Liver (tissue), 9 donors: Measurements from ENCODE around the gene IFITM10. TPM values are rescaled to one million over a fixed set of nuclear protein-coding genes. Genes with fewer than 3 reads are reported as not detected.

ENCODE experiments used
- DNase-seq: peaks from one replicate; pipeline ENCODE4 v3.0.0-alpha.2; 2017; ENCODE audit warnings: low spot score
- H3K27ac ChIP-seq, 2 donors: one replicate each; pipeline ENCODE4 v1.7.0; 2013; ENCODE audit warnings: inconsistent platforms in 2 of 2, low read length in 2 of 2, control low read depth in 1 of 2, low read depth in 1 of 2, mild to moderate bottlenecking in 1 of 2
- H3K27me3 ChIP-seq, 4 donors: one replicate each; pipeline versions ENCODE4 v1.6.1 to v1.7.0; 2013; ENCODE audit warnings: low read length in 3 of 4, inconsistent platforms in 1 of 4, mild to moderate bottlenecking in 1 of 4, moderate library complexity in 1 of 4; ENCODE audit not compliant: control insufficient read depth in 4 of 4, insufficient read depth in 4 of 4
- H3K36me3 ChIP-seq, 4 donors: one replicate each; pipeline versions ENCODE4 v1.6.1 to v1.7.0; 2013; ENCODE audit warnings: low read length in 3 of 4, mild to moderate bottlenecking in 3 of 4, low read depth in 1 of 4, moderate library complexity in 1 of 4; ENCODE audit not compliant: control insufficient read depth in 4 of 4, insufficient read depth in 3 of 4
- H3K4me1 ChIP-seq, 4 donors: one replicate each; pipeline versions ENCODE4 v1.6.1 to v1.7.0; 2013; ENCODE audit warnings: low read length in 3 of 4, mild to moderate bottlenecking in 3 of 4, moderate library complexity in 1 of 4; ENCODE audit not compliant: control insufficient read depth in 4 of 4, insufficient read depth in 4 of 4
- H3K4me3 ChIP-seq, 3 donors: one replicate each; pipeline versions ENCODE4 v1.6.1 to v1.7.0; 2013; ENCODE audit warnings: low read length in 3 of 3, control low read depth in 1 of 3, low read depth in 1 of 3, mild to moderate bottlenecking in 1 of 3
- H3K9ac ChIP-seq, 2 donors: one replicate each; pipeline ENCODE4 v1.7.0; 2013; ENCODE audit warnings: low read length in 2 of 2, mild to moderate bottlenecking in 2 of 2, moderate library complexity in 2 of 2, control low read depth in 1 of 2, low read depth in 1 of 2
- H3K9me3 ChIP-seq, 4 donors: one replicate each; pipeline versions ENCODE4 v1.6.1 to v1.7.0; 2013; ENCODE audit warnings: low read length in 3 of 4; ENCODE audit not compliant: control insufficient read depth in 4 of 4
- ATF3 ChIP-seq: IDR thresholded peaks from 2 replicates; pipeline ENCODE4 v1.6.1; 2016; ENCODE audit warnings: antibody characterized with exemption
- CTCF ChIP-seq: fragments of 150-350 bp; IDR thresholded peaks from 2 replicates; pipeline ENCODE4 v1.5.1; 2017; ENCODE audit warnings: improper control_type of control experiment, low read depth, low read length; ENCODE audit not compliant: missing input control
- EGR1 ChIP-seq, 2 donors: IDR thresholded peaks; 2 replicates each; pipeline ENCODE4 v1.6.1; 2016 to 2018; ENCODE audit warnings: antibody characterized with exemption in 2 of 2, low read depth in 2 of 2
- FOXA2 ChIP-seq: IDR thresholded peaks from 2 replicates; pipeline ENCODE4 v1.6.1; 2016; ENCODE audit warnings: antibody characterized with exemption
- HNF4A ChIP-seq, 2 donors: conservative IDR thresholded peaks; 2 replicates each; pipeline ENCODE4 v1.6.1; 2016; ENCODE audit warnings: antibody characterized with exemption in 2 of 2, mild to moderate bottlenecking in 2 of 2
- HNF4G ChIP-seq: IDR thresholded peaks from 2 replicates; pipeline ENCODE4 v1.6.1; 2016; ENCODE audit warnings: antibody characterized with exemption
- MAX ChIP-seq: IDR thresholded peaks from 2 replicates; pipeline ENCODE4 v1.6.1; 2016; ENCODE audit warnings: antibody characterized with exemption
- RXRA ChIP-seq, 2 donors: IDR thresholded peaks; 2 replicates each; pipeline ENCODE4 v1.6.1; 2017 to 2018; ENCODE audit warnings: antibody characterized with exemption in 2 of 2, mild to moderate bottlenecking in 1 of 2
- SP1 ChIP-seq: IDR thresholded peaks from 2 replicates; pipeline ENCODE4 v1.6.1; 2018; ENCODE audit warnings: antibody characterized with exemption, mild to moderate bottlenecking
- TAF1 ChIP-seq: conservative IDR thresholded peaks from 2 replicates; pipeline ENCODE4 v1.6.1; 2016; ENCODE audit warnings: antibody characterized with exemption, mild to moderate bottlenecking
- YY1 ChIP-seq: IDR thresholded peaks from 2 replicates; pipeline ENCODE4 v1.6.1; 2016; ENCODE audit warnings: antibody characterized with exemption, mild to moderate bottlenecking
- WGBS: extraction: QIAGEN DNeasy Blood & Tissue Kit; methylation state at CpG from one replicate; pipeline ENCODE4 v1.1.7; 2013; 5-methylcytosine and 5-hydroxymethylcytosine counted together
- polyA plus RNA-seq, 2 donors: library from polyadenylated mRNA; stranded (reverse) in 1 of 2; unstranded in 1 of 2; fragments of 200-250 nt in 1 of 2; fragments of >200 nt in 1 of 2; fragmentation: Nextera tagmentation in 1 of 2; extraction: Ambion mirVana in 1 of 2; gene quantifications; one replicate each; pipeline versions ENCODE4 v1.2.1 to v1.2.3, GENCODE V29; 2013 to 2015
- total RNA-seq, 2 donors: library from RNA; depleted of rRNA; stranded (reverse); fragments of >200 nt; gene quantifications; one replicate each; pipeline ENCODE4 v1.2.3, GENCODE V29; 2014
- donor health status: healthy.
- donor health status: healthy.
- donor health status: healthy.
- donor health status: healthy.
- donor health status: healthy.

IFITM10 gene
- total and polyA plus RNA-seq, 4 donors: 0.14 to 8.5 (median 1.8) TPM

GRCh38 chr11:1738380-1738779 lies 12.0 kb downstream of the IFITM10 start:
- Histone ChIP-seq H3K9ac (no peak overlapping the region), H3K27me3 (peaks cover 0 to 2% (median 0%) of the 10 kb centered on the region in 4 donors), H3K4me3 (no peak overlapping the region), H3K36me3 (no peaks in the 10 kb centered on the region), H3K4me1 (peaks cover 0 to 3% (median 0%) of the 10 kb centered on the region in 4 donors), H3K9me3 (peaks cover 4 to 22% (median 16%) of the 10 kb centered on the region in 4 donors), H3K27ac (no peak overlapping the region)
- no peak for DNase-seq
- no peak for TF ChIP-seq TAF1
- WGBS: 88% methylated on average over 10 of the region's 10 CpGs

- no peak overlapping the region for H3K4me3 ChIP-seq
- no peak overlapping the region for H3K27ac ChIP-seq
- WGBS: 79% methylated on average over 6 of the region's 6 CpGs
- DNase-seq: no peak
- no peaks in the 10 kb centered on the region for H3K36me3 ChIP-seq
- TF ChIP-seq HNF4G: no peak
- TF ChIP-seq CTCF: no peak
- no peak for TF ChIP-seq EGR1 (IDR thresholded peaks at IDR 0.05; ENCODE audit: low read depth in 2 of 2)
- peaks cover 0 to 2% (median 0%) of the 10 kb centered on the region in 4 donors for H3K27me3 ChIP-seq
- H3K9ac ChIP-seq: no peak overlapping the region
- H3K9me3 ChIP-seq: peaks cover 4 to 22% (median 16%) of the 10 kb centered on the region in 4 donors
- peaks cover 0 to 3% (median 0%) of the 10 kb centered on the region in 4 donors for H3K4me1 ChIP-seq
Observed at GRCh38 chr11:1737080-1737757, 13.2 kb downstream of the IFITM10 start.

- WGBS: 56% methylated on average over 3 of the region's 3 CpGs
- Histone ChIP-seq H3K36me3 (no peaks in the 10 kb centered on the region), H3K27ac (no peak overlapping the region), H3K4me1 (peaks cover 0 to 3% (median 0%) of the 10 kb centered on the region in 4 donors), H3K27me3 (peaks cover 0 to 2% (median under 1%) of the 10 kb centered on the region in 4 donors), H3K9ac (no peak overlapping the region), H3K4me3 (no peak overlapping the region), H3K9me3 (peaks cover 4 to 22% (median 16%) of the 10 kb centered on the region in 4 donors)
- TF ChIP-seq RXRA (IDR thresholded peaks at IDR 0.05): no peak
- TF ChIP-seq MAX: no peak
- no peak for TF ChIP-seq HNF4A (conservative IDR thresholded peaks at IDR 0.05)
- no peak for TF ChIP-seq YY1
- no peak for TF ChIP-seq ATF3
- TF ChIP-seq SP1: no peak
- no peak for TF ChIP-seq FOXA2
- DNase-seq: no peak
Observed at GRCh38 chr11:1736447-1736992, 13.9 kb downstream of the IFITM10 start.
